ENCODE results near the gene API5.
"Not testable (repeated sequence)": the region's sequence is repeated elsewhere in the genome, so short reads cannot be mapped to it uniquely, and the experiment has no call there.

API5 gene

GRCh38 chr11:43311791-43312607 is at the start of gene API5:
TSS of gene API5 (plus strand) at chr11:43311996. CDS start at chr11:43312128, 132 bp downstream.
- peak; percentile 91 for DNase-seq (ENCODE audit: low read depth)

- DNase-seq (ENCODE audit: low read depth) = no peak
Measured at GRCh38 chr11:43267856-43268580, 43.8 kb upstream of the API5 start.

- DNase-seq (ENCODE audit: low read depth) = no peak
Measured at GRCh38 chr11:43268786-43269185, 43.0 kb upstream of the API5 start.

GRCh38 chr11:43269254-43269918 is 42.4 kb upstream of the API5 start:
- no peak for DNase-seq (ENCODE audit: low read depth)

GRCh38 chr11:43270468-43270867 is 41.3 kb upstream of the API5 start:
- no peak for DNase-seq (ENCODE audit: low read depth)

- no peak for DNase-seq (ENCODE audit: low read depth)
Measured at GRCh38 chr11:43278193-43278956, 33.4 kb upstream of the API5 start.

GRCh38 chr11:43282607-43283440 is 29.0 kb upstream of the API5 start:
- DNase-seq (ENCODE audit: low read depth) = no peak

GRCh38 chr11:43285826-43286225 is 26.0 kb upstream of the API5 start:
- DNase-seq (ENCODE audit: low read depth) = no peak

GRCh38 chr11:43289368-43289767 is 22.4 kb upstream of the API5 start:
- DNase-seq (ENCODE audit: low read depth) = no peak

- DNase-seq (ENCODE audit: low read depth) = no peak
Measured at GRCh38 chr11:43298397-43298796, 13.4 kb upstream of the API5 start.

GRCh38 chr11:43315966-43316365 is 4.2 kb downstream of the API5 start:
- DNase-seq (ENCODE audit: low read depth) = no peak

GRCh38 chr11:43316451-43316850 is 4.7 kb downstream of the API5 start:
- no peak for DNase-seq (ENCODE audit: low read depth)

GRCh38 chr11:43327987-43328386 is 16.2 kb downstream of the API5 start:
- no peak for DNase-seq (ENCODE audit: low read depth)

GRCh38 chr11:43328482-43328881 is 16.7 kb downstream of the API5 start:
- DNase-seq (ENCODE audit: low read depth) = no peak

- DNase-seq (ENCODE audit: low read depth) = no peak
Measured at GRCh38 chr11:43341159-43341558, 29.4 kb downstream of the API5 start.

GRCh38 chr11:43351426-43351825 is 39.6 kb downstream of the API5 start:
- DNase-seq (ENCODE audit: low read depth) = not testable (repeated sequence)

- DNase-seq (ENCODE audit: low read depth) = no peak
Measured at GRCh38 chr11:43354311-43354710, 42.5 kb downstream of the API5 start.

- DNase-seq (ENCODE audit: low read depth) = no peak
Measured at GRCh38 chr11:43356336-43356735, 44.5 kb downstream of the API5 start.

- no peak for DNase-seq (ENCODE audit: low read depth)
Measured at GRCh38 chr11:43358279-43358800, 46.5 kb downstream of the API5 start.

GRCh38 chr11:43358801-43359421 is 47.1 kb downstream of the API5 start, which contains the start of gene TTC17:
TSS of gene TTC17 (plus strand) at chr11:43358920. CDS start at chr11:43358955, 35 bp downstream.
- peak; percentile 89 for DNase-seq (ENCODE audit: low read depth)

Measured in activated gamma-delta T cell treated with anti-CD3 and anti-CD28 coated beads, Interleukin-2, amount 50 U/mL, for 16 hours (primary cell).